Endothelial cell (in vitro differentiated cells): ENCODE results near the gene PGAM1. TPM values are rescaled to one million over a fixed set of nuclear protein-coding genes. Genes with fewer than 3 reads are reported as not detected.

Experiments used
- DNase-seq: peaks from one replicate; pipeline ENCODE4 v3.0.0; 2021; ENCODE audit warnings: low spot score
- H3K27ac Mint-ChIP-seq: one replicate; pipeline ENCODE4 v1.8.0; 2021; ENCODE audit warnings: mixed read lengths, inconsistent platforms; ENCODE audit not compliant: unreplicated experiment
- H3K27me3 Mint-ChIP-seq: one replicate; pipeline ENCODE4 v1.8.0; 2021; ENCODE audit warnings: mild to moderate bottlenecking, moderate library complexity, mixed read lengths, inconsistent platforms; ENCODE audit not compliant: unreplicated experiment
- H3K36me3 Mint-ChIP-seq: one replicate; pipeline ENCODE4 v1.8.0; 2021; ENCODE audit warnings: mild to moderate bottlenecking, low read depth, mixed read lengths, inconsistent platforms; ENCODE audit not compliant: unreplicated experiment
- H3K4me1 Mint-ChIP-seq: one replicate; pipeline ENCODE4 v1.8.0; 2021; ENCODE audit warnings: mild to moderate bottlenecking, mixed read lengths, inconsistent platforms; ENCODE audit not compliant: unreplicated experiment
- H3K4me3 Mint-ChIP-seq: one replicate; pipeline ENCODE4 v1.8.0; 2021; ENCODE audit warnings: mild to moderate bottlenecking, mixed read lengths, inconsistent platforms; ENCODE audit not compliant: unreplicated experiment
- H3K9me3 Mint-ChIP-seq: one replicate; pipeline ENCODE4 v1.8.0; 2021; ENCODE audit warnings: mixed read lengths, inconsistent platforms; ENCODE audit not compliant: unreplicated experiment
- CTCF ChIP-seq: fragments of 200-600 bp; sonication (generic); IDR thresholded peaks from one replicate; pipeline ENCODE4 v1.5.0; 2021; ENCODE audit warnings: antibody characterized with exemption; ENCODE audit not compliant: unreplicated experiment
- total RNA-seq: library from RNA; stranded (reverse); fragmentation: NEBNext Ultra II Directional; extraction: Animal tissue kit (Norgen Biotek cat#: 25700); gene quantifications from one replicate; pipeline ENCODE4 v1.2.1, GENCODE V29; 2021; ENCODE audit not compliant: unreplicated experiment

PGAM1 gene
- total RNA-seq, 1 donor from 2014 or later, result 291 TPM

DNA sequence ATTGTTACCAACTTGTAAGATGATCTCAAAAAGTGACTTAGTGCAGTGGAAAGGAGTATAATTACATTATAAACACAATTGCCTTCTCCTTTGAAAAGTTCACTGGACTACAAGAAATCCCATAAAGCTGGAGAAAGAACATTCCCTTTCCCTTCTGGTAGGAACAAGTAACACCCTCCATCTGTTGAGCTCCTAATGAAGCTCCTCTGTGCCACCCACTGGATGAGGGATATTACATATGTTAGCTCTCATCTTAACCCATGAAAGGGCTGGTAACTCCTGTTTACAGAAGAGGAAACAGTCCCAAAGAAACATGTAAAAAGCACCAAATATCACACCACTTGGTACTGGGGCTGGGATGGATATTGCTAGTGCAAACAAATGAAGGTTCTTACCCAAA is 8.1 kb downstream of the PGAM1 start:
- Mint-ChIP-seq H3K9me3 (no peaks in the 10 kb centered on the region), H3K36me3 (peaks cover 28% of the 10 kb centered on the region), H3K4me1 (peaks cover 4% of the 10 kb centered on the region), H3K4me3 (no peak overlapping the region), H3K27me3 (no peaks in the 10 kb centered on the region), H3K27ac (no peak overlapping the region)
- DNase-seq, result no peak
- TF ChIP-seq CTCF, result no peak

DNA sequence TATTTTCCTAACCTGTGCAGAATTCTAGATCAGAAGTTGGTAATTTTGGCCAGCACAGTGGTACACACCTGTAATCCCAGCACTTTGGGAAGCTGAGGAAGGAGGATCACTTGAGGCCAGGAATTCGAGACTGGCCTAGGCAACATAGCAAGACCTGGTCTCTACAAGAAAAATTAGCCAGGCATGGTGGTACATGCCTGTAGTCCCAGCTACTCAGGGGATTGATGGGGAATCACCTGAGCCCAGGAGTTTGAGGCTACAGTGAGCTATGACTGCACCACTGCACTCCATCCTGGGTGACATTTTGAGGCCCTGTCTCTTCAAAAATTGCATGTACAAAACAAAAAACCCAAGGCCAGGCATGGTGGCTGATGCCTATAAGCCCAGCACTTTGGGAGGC is 8.6 kb downstream of the PGAM1 start:
- no peak for DNase-seq
- Mint-ChIP-seq H3K27ac (no peak overlapping the region), H3K4me3 (no peak overlapping the region), H3K36me3 (peaks cover 29% of the 10 kb centered on the region), H3K9me3 (no peaks in the 10 kb centered on the region), H3K4me1 (no peaks in the 10 kb centered on the region), H3K27me3 (no peaks in the 10 kb centered on the region)
- TF ChIP-seq CTCF, result no peak

- Mint-ChIP-seq H3K36me3 (peaks cover 29% of the 10 kb centered on the region), H3K4me3 (no peak overlapping the region), H3K4me1 (no peaks in the 10 kb centered on the region), H3K27ac (peak overlapping the region; percentile 0), H3K27me3 (no peaks in the 10 kb centered on the region), H3K9me3 (no peaks in the 10 kb centered on the region)
- DNase-seq, result no peak
- no peak for TF ChIP-seq CTCF
These were observed 9.2 kb downstream of the PGAM1 start for GRCh38 chr10:97435211-97435610.

DNA sequence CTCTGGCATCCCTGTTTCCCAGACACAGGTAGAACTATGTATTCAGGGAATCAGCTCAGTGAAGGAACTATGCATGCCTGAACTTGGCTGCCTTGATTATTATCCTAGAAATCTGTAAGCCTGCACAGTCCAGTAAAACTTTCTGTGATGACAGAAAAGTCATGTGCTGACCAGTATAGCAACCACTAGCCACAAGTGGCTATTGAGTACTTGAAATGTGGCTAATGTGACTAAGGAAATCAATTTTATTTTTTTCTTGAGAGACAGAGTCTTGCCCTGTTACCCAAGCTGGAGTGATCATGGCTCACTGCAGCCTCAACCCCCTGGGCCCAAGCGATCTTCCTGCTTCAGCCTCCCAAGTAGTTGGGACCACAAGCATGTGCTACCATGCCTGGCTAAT is 16.3 kb downstream of the PGAM1 start:
- Mint-ChIP-seq H3K27ac (no peak overlapping the region), H3K4me1 (peaks cover 17% of the 10 kb centered on the region), H3K9me3 (no peaks in the 10 kb centered on the region), H3K36me3 (peaks cover 10% of the 10 kb centered on the region), H3K27me3 (peaks cover 2% of the 10 kb centered on the region), H3K4me3 (no peak overlapping the region)
- no peak for DNase-seq
- TF ChIP-seq CTCF, result no peak

- Mint-ChIP-seq H3K4me1 (peaks cover 23% of the 10 kb centered on the region), H3K36me3 (peaks cover 6% of the 10 kb centered on the region), H3K4me3 (peak overlapping the region; percentile 0), H3K9me3 (no peaks in the 10 kb centered on the region), H3K27me3 (peaks cover 2% of the 10 kb centered on the region), H3K27ac (no peak overlapping the region)
- no peak for DNase-seq
- TF ChIP-seq CTCF, result no peak
These were observed 18.2 kb downstream of the PGAM1 start for GRCh38 chr10:97444212-97444611.
